Left lung (tissue), 10 donors: Measurements from ENCODE around the gene DOCK3. TPM values are rescaled to one million over a fixed set of nuclear protein-coding genes. Genes with fewer than 3 reads are reported as not detected.
A peak's percentile ranks its signal among the peaks of the same experiment; 100 is the strongest.

Source experiments
- ATAC-seq: fragments of 200-7000 bp; cut with Tn5 transposase; one replicate; pipeline ENCODE4 v1.9.1; 2020; ENCODE audit warnings: moderate library complexity
- DNase-seq, 4 donors: peaks; one replicate each; pipeline ENCODE4 v3.0.0-alpha.2; 2013 to 2020
- H3K27ac ChIP-seq, 2 donors: fragments of 200-600 bp; sonication (generic) in 1 of 2; one replicate each; pipeline versions ENCODE4 v1.5.0 to v1.8.0; 2020 to 2021
- H3K27me3 ChIP-seq, 2 donors: fragments of 200-600 bp; sonication (generic) in 1 of 2; one replicate each; pipeline versions ENCODE4 v1.5.0 to v1.8.0; 2020 to 2021
- H3K36me3 ChIP-seq, 2 donors: fragments of 200-600 bp; sonication (generic) in 1 of 2; one replicate each; pipeline versions ENCODE4 v1.5.0 to v1.8.0; 2020 to 2021
- H3K4me1 ChIP-seq, 2 donors: fragments of 200-600 bp; one replicate each; pipeline ENCODE4 v1.8.0; 2021
- H3K4me3 ChIP-seq, 2 donors: fragments of 200-600 bp; sonication (generic) in 1 of 2; one replicate each; pipeline versions ENCODE4 v1.5.0 to v1.8.0; 2020 to 2021; ENCODE audit warnings: mild to moderate bottlenecking in 1 of 2
- H3K9me3 ChIP-seq, 2 donors: fragments of 200-600 bp; sonication (generic) in 1 of 2; one replicate each; pipeline versions ENCODE4 v1.5.0 to v1.8.0; 2020 to 2021
- intact Hi-C, 2 donors: fragments of 100-400 bp; cut with DNase I; formaldehyde crosslinking; loops; one replicate each; pipeline versions ENCODE4 v1.11.2 to v1.14.2; 2022
- polyA plus RNA-seq, 6 donors: library from polyadenylated mRNA; unstranded; fragments of 120-200 nt; gene quantifications; one replicate each; pipeline ENCODE4 v1.2.1, GENCODE V29; 2013; ENCODE audit not compliant: insufficient read length in 6 of 6
- total RNA-seq, 2 donors: library from RNA; stranded (reverse); fragmentation: NEBNext Ultra II Directional; extraction: Animal tissue kit (Norgen Biotek cat#: 25700); gene quantifications; one replicate each; pipeline ENCODE4 v1.2.1, GENCODE V29; 2021
- TF ChIP-seq, protein P1 (sequence below), 2 donors: fragments of 200-600 bp; sonication (generic) in 1 of 2; IDR thresholded peaks; one replicate each; pipeline versions ENCODE4 v1.5.0 to v1.8.0; 2021; ENCODE audit warnings: antibody characterized with exemption in 2 of 2
- donor health status: DM: no; HTN: yes; CAD: no.
- donor health status: DM: no; HTN: no; CAD: no.

The DOCK3 gene
- total and polyA plus RNA-seq, 8 donors: 0.34 to 2.2 (median 1.8) TPM

GRCh38 chr3:50628601-50629000 is 46.1 kb upstream of the DOCK3 start:
- Histone ChIP-seq H3K4me1 (peaks cover 6 to 100% of the 10 kb centered on the region in 2 donors), H3K9me3 (no peaks in the 10 kb centered on the region), H3K36me3 (peaks cover 0 to 9% of the 10 kb centered on the region in 2 donors), H3K27me3 (no peaks in the 10 kb centered on the region), H3K4me3 (no peak overlapping the region), H3K27ac (peak overlapping the region in 1 of 2 donors; percentile 77)
- intact Hi-C loops: no loop called here
- TF ChIP-seq, protein P1, sequence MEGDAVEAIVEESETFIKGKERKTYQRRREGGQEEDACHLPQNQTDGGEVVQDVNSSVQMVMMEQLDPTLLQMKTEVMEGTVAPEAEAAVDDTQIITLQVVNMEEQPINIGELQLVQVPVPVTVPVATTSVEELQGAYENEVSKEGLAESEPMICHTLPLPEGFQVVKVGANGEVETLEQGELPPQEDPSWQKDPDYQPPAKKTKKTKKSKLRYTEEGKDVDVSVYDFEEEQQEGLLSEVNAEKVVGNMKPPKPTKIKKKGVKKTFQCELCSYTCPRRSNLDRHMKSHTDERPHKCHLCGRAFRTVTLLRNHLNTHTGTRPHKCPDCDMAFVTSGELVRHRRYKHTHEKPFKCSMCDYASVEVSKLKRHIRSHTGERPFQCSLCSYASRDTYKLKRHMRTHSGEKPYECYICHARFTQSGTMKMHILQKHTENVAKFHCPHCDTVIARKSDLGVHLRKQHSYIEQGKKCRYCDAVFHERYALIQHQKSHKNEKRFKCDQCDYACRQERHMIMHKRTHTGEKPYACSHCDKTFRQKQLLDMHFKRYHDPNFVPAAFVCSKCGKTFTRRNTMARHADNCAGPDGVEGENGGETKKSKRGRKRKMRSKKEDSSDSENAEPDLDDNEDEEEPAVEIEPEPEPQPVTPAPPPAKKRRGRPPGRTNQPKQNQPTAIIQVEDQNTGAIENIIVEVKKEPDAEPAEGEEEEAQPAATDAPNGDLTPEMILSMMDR (IDR thresholded peaks at IDR 0.05): no peak
- no peak for DNase-seq
- no peak for ATAC-seq

GRCh38 chr3:50630394-50630793 is 44.3 kb upstream of the DOCK3 start:
- H3K4me1 ChIP-seq: peaks cover 6 to 88% of the 10 kb centered on the region in 2 donors
- intact Hi-C loops: no loop called here
- no peak overlapping the region for H3K4me3 ChIP-seq
- H3K36me3 ChIP-seq: peaks cover 0 to 14% of the 10 kb centered on the region in 2 donors
- H3K27ac ChIP-seq: peak overlapping the region in 1 of 2 donors; percentile 66
- DNase-seq: no peak
- TF ChIP-seq, protein P1 (IDR thresholded peaks at IDR 0.05): no peak
- H3K27me3 ChIP-seq: no peaks in the 10 kb centered on the region
- no peak for ATAC-seq
- no peaks in the 10 kb centered on the region for H3K9me3 ChIP-seq

GRCh38 chr3:50630877-50631276 is 43.9 kb upstream of the DOCK3 start:
- H3K9me3 ChIP-seq: no peaks in the 10 kb centered on the region
- H3K4me1 ChIP-seq: peaks cover 6 to 83% of the 10 kb centered on the region in 2 donors
- no peaks in the 10 kb centered on the region for H3K27me3 ChIP-seq
- intact Hi-C loops: no loop called here
- DNase-seq: no peak
- H3K36me3 ChIP-seq: peaks cover 0 to 14% of the 10 kb centered on the region in 2 donors
- ATAC-seq: no peak
- peak overlapping the region in 1 of 2 donors; percentile 66 for H3K27ac ChIP-seq
- no peak overlapping the region for H3K4me3 ChIP-seq
- TF ChIP-seq, protein P1 (IDR thresholded peaks at IDR 0.05): no peak

- Histone ChIP-seq H3K9me3 (no peaks in the 10 kb centered on the region), H3K4me3 (no peak overlapping the region), H3K36me3 (peaks cover 0 to 14% of the 10 kb centered on the region in 2 donors), H3K4me1 (peaks cover 3 to 81% of the 10 kb centered on the region in 2 donors), H3K27ac (peak overlapping the region in 1 of 2 donors; percentile 66), H3K27me3 (no peaks in the 10 kb centered on the region)
- intact Hi-C loops: no loop called here
- TF ChIP-seq, protein P1 (IDR thresholded peaks at IDR 0.05): no peak
- no peak for ATAC-seq
- DNase-seq: no peak
Measured at GRCh38 chr3:50632450-50632849, 42.3 kb upstream of the DOCK3 start.

GRCh38 chr3:50633230-50633790 is 41.4 kb upstream of the DOCK3 start:
- Histone ChIP-seq H3K27ac (peak overlapping the region in 1 of 2 donors; percentile 66), H3K9me3 (no peaks in the 10 kb centered on the region), H3K4me3 (no peak overlapping the region), H3K4me1 (peaks cover 0 to 72% of the 10 kb centered on the region in 2 donors), H3K27me3 (no peaks in the 10 kb centered on the region), H3K36me3 (peaks cover 0 to 16% of the 10 kb centered on the region in 2 donors)
- DNase-seq (no peak), ATAC-seq (no peak)
- intact Hi-C loops: no loop called here
- TF ChIP-seq, protein P1 (IDR thresholded peaks at IDR 0.05): no peak
